SH-SY5Y (cell line): ENCODE measurements around the gene DLGAP4.

Experiments
- GATA2 ChIP-seq: IDR thresholded peaks from 2 replicates; pipeline ENCODE4 v1.6.1; 2011; ENCODE audit warnings: mild to moderate bottlenecking, low read depth, low read length
- GATA3 ChIP-seq: IDR thresholded peaks from 2 replicates; pipeline ENCODE4 v1.6.1; 2011; ENCODE audit warnings: low read depth, mild to moderate bottlenecking, low read length, moderate library complexity

- no peak for TF ChIP-seq GATA2
- no peak for TF ChIP-seq GATA3
Observed at GRCh38 chr20:36312724-36313441, 6.7 kb downstream of the DLGAP4 start.
